ENCODE measurements around the gene ZNF547.

Gene ZNF547

GRCh38 chr19:57362997-57363687 is at the start of gene ZNF547, which contains the start of gene TRAPPC2B:
Gene ZNF547 (plus strand): TSS chr19:57363551. CDS start chr19:57368556, 5,005 bp downstream.
Gene TRAPPC2B (plus strand): TSS chr19:57363551. CDS start chr19:57364834, 1,283 bp downstream.
- TF ChIP-seq, protein P1, sequence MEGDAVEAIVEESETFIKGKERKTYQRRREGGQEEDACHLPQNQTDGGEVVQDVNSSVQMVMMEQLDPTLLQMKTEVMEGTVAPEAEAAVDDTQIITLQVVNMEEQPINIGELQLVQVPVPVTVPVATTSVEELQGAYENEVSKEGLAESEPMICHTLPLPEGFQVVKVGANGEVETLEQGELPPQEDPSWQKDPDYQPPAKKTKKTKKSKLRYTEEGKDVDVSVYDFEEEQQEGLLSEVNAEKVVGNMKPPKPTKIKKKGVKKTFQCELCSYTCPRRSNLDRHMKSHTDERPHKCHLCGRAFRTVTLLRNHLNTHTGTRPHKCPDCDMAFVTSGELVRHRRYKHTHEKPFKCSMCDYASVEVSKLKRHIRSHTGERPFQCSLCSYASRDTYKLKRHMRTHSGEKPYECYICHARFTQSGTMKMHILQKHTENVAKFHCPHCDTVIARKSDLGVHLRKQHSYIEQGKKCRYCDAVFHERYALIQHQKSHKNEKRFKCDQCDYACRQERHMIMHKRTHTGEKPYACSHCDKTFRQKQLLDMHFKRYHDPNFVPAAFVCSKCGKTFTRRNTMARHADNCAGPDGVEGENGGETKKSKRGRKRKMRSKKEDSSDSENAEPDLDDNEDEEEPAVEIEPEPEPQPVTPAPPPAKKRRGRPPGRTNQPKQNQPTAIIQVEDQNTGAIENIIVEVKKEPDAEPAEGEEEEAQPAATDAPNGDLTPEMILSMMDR (IDR thresholded peaks at IDR 0.05; ENCODE audit: low read depth, low read length) = no peak
- H3K4me3 ChIP-seq (ENCODE audit: low read depth, low read length) = peak within 1 kb of the TSS; percentile 66

DNA sequence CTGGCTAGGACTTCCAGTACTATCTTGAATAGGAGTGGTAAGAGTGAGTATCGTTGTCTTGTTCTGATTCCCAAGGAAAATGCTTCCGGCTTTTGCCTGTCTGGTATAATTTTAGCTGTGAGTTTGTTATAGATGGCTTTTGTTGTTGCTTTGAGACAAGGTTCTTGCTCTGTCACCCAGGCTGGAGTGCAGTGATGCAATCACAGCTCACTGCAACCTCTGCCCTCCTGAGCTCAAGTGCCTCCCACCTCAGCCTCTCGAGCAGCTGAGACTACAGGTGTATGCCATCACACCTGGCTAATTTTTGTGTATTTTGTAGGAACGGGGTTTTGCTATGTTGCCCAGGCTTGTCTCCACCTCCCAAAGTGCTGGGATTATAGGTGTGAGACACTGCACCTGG is 49.2 kb upstream of the ZNF547 start:
- H3K4me3 ChIP-seq (ENCODE audit: low read depth, low read length) = no peak overlapping the region
- TF ChIP-seq, protein P1 (IDR thresholded peaks at IDR 0.05; ENCODE audit: low read depth, low read length) = no peak

- TF ChIP-seq, protein P1 (IDR thresholded peaks at IDR 0.05; ENCODE audit: low read depth, low read length) = no peak
- H3K4me3 ChIP-seq (ENCODE audit: low read depth, low read length) = no peak overlapping the region
Observed at GRCh38 chr19:57317503-57317902, 45.8 kb upstream of the ZNF547 start.

- peak overlapping the region; percentile 92 for H3K4me3 ChIP-seq (ENCODE audit: low read depth, low read length)
- TF ChIP-seq, protein P1 (IDR thresholded peaks at IDR 0.05; ENCODE audit: low read depth, low read length) = no peak
Observed at GRCh38 chr19:57319869-57320179, 43.5 kb upstream of the ZNF547 start.

GRCh38 chr19:57320180-57321084 is 42.9 kb upstream of the ZNF547 start, which contains the start of gene ZNF543:
Gene ZNF543 (plus strand): TSS chr19:57320472. CDS start chr19:57320854, 382 bp downstream.
- TF ChIP-seq, protein P1 (IDR thresholded peaks at IDR 0.05; ENCODE audit: low read depth, low read length) = no peak
- H3K4me3 ChIP-seq (ENCODE audit: low read depth, low read length) = peak within 1 kb of the TSS; percentile 92

DNA sequence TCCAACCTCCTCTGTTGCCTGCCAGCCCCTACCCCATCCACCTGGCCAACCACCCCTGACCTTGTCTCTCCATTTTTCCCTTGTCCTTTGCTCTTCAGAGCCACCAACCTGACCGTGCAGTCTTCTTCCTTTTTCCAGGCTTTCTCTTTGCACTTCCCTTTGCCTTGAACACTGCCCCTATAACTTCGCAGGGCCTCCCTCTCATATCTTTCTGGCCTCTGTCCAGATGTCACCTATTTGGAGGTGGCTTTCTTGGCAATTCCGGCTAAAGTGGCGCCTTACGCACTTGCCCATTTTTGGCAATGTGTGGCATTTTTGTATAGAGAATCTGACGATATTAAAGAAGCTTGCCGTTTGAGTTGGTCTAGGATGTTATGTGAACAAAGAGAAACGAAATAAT is 42.2 kb upstream of the ZNF547 start:
- TF ChIP-seq, protein P1 (IDR thresholded peaks at IDR 0.05; ENCODE audit: low read depth, low read length) = no peak
- peak overlapping the region; percentile 92 for H3K4me3 ChIP-seq (ENCODE audit: low read depth, low read length)

GRCh38 chr19:57321751-57322150 is 41.6 kb upstream of the ZNF547 start:
- H3K4me3 ChIP-seq (ENCODE audit: low read depth, low read length) = peak overlapping the region; percentile 92
- TF ChIP-seq, protein P1 (IDR thresholded peaks at IDR 0.05; ENCODE audit: low read depth, low read length) = no peak

Measured in WI38 (cell line).